ENCODE results near the gene ZIC1.

The ZIC1 gene

GRCh38 chr3:147404800-147405230 is 4.3 kb upstream of the ZIC1 start:
- Histone ChIP-seq H3K4me1 (ENCODE audit: insufficient read depth, insufficient read length) (no peaks in the 10 kb centered on the region), H3K27me3 (ENCODE audit: insufficient read depth, insufficient read length) (peaks cover 100% of the 10 kb centered on the region), H3K36me3 (ENCODE audit: insufficient read depth, insufficient read length, low read length) (no peaks in the 10 kb centered on the region), H3K9me3 (ENCODE audit: insufficient read depth, low read length) (no peaks in the 10 kb centered on the region), H3K4me3 (ENCODE audit: insufficient read length, low read depth) (no peak overlapping the region), H3K9ac (ENCODE audit: insufficient read length, low read depth) (no peak overlapping the region)
- no peak for DNase-seq (ENCODE audit: low read depth, low spot score)
- TF ChIP-seq YY1 (IDR thresholded peaks at IDR 0.05; ENCODE audit: insufficient read depth, insufficient read length), result no peak
- TF ChIP-seq ZNF274 (IDR thresholded peaks at IDR 0.05; ENCODE audit: low read depth, low read length), result no peak
- TF ChIP-seq SUZ12 (IDR thresholded peaks at IDR 0.05; ENCODE audit: extremely low read depth, insufficient read depth, insufficient read length), result no peak

DNA sequence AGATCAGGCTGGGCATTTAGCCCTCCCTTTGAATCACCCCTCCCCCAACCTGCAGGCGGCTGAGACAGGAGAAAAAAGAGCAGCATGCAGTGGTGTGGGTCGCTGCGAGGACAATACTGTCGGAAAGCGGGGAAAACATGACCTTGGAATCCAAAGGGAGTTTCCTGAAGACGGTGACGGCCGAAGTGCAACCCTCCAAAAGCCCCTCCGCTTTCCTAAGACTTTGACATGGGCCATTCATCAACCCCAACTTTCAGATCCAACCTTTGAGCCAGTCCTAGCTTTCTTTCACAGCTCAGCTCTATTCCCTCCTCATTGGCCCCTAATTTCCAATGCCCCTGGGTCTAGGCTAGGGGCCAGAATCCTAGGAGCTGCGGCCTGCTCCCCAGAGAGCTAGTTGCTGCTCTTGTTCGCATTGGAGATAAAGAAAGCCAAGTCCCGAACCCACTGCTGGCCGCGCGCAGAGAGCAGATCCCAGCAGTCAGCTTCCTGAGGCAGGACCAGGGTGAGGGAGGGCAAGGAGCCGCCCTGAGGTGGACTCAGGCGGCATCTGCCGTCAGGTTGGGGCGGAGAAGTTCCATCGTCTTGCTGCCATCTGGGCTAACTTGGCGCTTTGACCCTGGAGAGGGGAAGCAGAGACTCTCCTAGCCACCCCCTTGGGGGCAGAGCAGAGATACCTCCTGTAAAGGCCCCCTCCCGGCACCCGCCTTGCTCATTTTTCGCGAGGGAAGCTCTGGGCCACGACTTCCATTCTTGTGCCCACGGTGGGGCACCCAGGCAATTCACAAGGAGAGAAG is 3.7 kb upstream of the ZIC1 start:
- Histone ChIP-seq H3K9ac (ENCODE audit: insufficient read length, low read depth) (no peak overlapping the region), H3K36me3 (ENCODE audit: insufficient read depth, insufficient read length, low read length) (no peaks in the 10 kb centered on the region), H3K4me3 (ENCODE audit: insufficient read length, low read depth) (no peak overlapping the region), H3K9me3 (ENCODE audit: insufficient read depth, low read length) (no peaks in the 10 kb centered on the region), H3K27me3 (ENCODE audit: insufficient read depth, insufficient read length) (peaks cover 100% of the 10 kb centered on the region), H3K4me1 (ENCODE audit: insufficient read depth, insufficient read length) (peaks cover 5% of the 10 kb centered on the region)
- DNase-seq (ENCODE audit: low read depth, low spot score), result no peak
- no peak for TF ChIP-seq SUZ12 (IDR thresholded peaks at IDR 0.05; ENCODE audit: extremely low read depth, insufficient read depth, insufficient read length)
- no peak for TF ChIP-seq YY1 (IDR thresholded peaks at IDR 0.05; ENCODE audit: insufficient read depth, insufficient read length)
- TF ChIP-seq ZNF274 (IDR thresholded peaks at IDR 0.05; ENCODE audit: low read depth, low read length), result no peak

DNA sequence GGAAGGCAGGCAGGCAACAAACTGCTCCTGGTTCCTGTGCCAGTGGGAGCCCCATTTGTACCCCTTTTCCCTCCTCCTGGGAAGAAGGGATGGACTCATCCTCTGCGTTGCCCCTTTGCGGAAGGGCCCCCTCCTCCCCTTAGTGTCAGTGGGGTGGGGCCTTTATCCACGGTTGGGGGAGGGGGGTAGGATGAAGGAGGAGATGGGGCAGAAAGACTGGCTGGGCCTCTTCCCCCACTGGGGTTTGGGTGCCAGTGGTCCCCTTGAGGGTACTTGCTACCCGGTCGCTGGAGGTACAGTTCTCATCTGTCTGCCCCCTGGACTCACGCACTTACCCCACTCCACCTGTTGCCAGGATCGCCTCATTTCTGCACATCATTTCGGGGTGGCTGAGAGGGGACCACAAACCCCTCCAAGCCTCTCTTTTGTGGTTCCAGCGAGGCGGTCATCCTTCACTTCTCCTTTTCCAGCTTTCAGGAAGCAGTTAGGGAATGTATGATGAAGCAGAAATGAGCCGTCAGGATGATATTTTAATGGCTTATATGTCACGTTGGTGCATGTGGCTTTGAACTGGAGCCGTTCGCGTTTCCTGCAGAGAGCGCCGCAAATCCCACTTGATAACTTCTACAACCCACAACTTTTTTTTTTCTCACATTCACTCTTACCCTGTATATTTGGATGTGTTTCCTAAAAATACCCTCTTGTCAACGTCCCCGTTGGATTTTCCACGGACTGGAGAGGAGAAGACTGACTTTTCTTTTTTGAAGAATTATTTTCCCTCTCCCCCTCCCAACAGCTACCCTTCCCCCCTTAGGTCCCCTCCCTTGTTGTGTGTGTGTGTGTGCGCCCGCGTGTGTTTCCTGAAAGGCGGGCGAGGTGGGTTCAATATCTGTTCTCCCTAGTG is 2.9 kb upstream of the ZIC1 start, which contains the start of gene ZIC4:
TSS of gene ZIC4 (minus strand) at position 516 of the 904 bp plus-strand sequence. CDS start 3,746 bp downstream, outside the sequence.
- Histone ChIP-seq H3K36me3 (ENCODE audit: insufficient read depth, insufficient read length, low read length) (no peaks in the 10 kb centered on the region), H3K4me3 (ENCODE audit: insufficient read length, low read depth) (no peak within 1 kb of the TSS), H3K4me1 (ENCODE audit: insufficient read depth, insufficient read length) (peaks cover 7% of the 10 kb centered on the region), H3K27me3 (ENCODE audit: insufficient read depth, insufficient read length) (peaks cover 100% of the 10 kb centered on the region), H3K9ac (ENCODE audit: insufficient read length, low read depth) (no peak within 1 kb of the TSS), H3K9me3 (ENCODE audit: insufficient read depth, low read length) (no peaks in the 10 kb centered on the region)
- peak; percentile 91 for TF ChIP-seq SUZ12 (IDR thresholded peaks at IDR 0.05; ENCODE audit: extremely low read depth, insufficient read depth, insufficient read length)
- TF ChIP-seq YY1 (IDR thresholded peaks at IDR 0.05; ENCODE audit: insufficient read depth, insufficient read length), result no peak
- TF ChIP-seq ZNF274 (IDR thresholded peaks at IDR 0.05; ENCODE audit: low read depth, low read length), result no peak
- no peak for DNase-seq (ENCODE audit: low read depth, low spot score)

DNA sequence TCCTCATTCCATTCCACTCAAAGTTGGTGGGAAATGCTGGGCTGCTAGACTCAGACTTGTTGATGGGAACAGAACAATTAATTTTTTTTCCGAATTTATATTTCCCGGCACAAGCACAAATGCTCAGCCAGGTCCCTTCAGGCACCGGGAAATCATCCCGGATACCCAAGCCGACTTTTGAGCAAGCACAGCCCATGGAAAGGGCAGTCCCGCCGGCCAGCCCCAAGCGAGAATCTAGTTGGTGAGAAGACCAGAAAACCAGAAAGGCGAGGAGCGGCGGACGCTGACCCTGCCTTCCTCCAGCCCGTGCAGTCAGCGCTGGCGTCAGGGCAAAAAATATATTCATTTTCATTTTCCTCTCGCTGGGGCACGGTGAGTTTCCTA is 2.1 kb upstream of the ZIC1 start:
- Histone ChIP-seq H3K9me3 (ENCODE audit: insufficient read depth, low read length) (no peaks in the 10 kb centered on the region), H3K4me1 (ENCODE audit: insufficient read depth, insufficient read length) (peaks cover 7% of the 10 kb centered on the region), H3K27me3 (ENCODE audit: insufficient read depth, insufficient read length) (peaks cover 100% of the 10 kb centered on the region), H3K36me3 (ENCODE audit: insufficient read depth, insufficient read length, low read length) (no peaks in the 10 kb centered on the region), H3K9ac (ENCODE audit: insufficient read length, low read depth) (no peak overlapping the region), H3K4me3 (ENCODE audit: insufficient read length, low read depth) (no peak overlapping the region)
- TF ChIP-seq SUZ12 (IDR thresholded peaks at IDR 0.05; ENCODE audit: extremely low read depth, insufficient read depth, insufficient read length), result no peak
- TF ChIP-seq YY1 (IDR thresholded peaks at IDR 0.05; ENCODE audit: insufficient read depth, insufficient read length), result no peak
- no peak for TF ChIP-seq ZNF274 (IDR thresholded peaks at IDR 0.05; ENCODE audit: low read depth, low read length)
- DNase-seq (ENCODE audit: low read depth, low spot score), result no peak

DNA sequence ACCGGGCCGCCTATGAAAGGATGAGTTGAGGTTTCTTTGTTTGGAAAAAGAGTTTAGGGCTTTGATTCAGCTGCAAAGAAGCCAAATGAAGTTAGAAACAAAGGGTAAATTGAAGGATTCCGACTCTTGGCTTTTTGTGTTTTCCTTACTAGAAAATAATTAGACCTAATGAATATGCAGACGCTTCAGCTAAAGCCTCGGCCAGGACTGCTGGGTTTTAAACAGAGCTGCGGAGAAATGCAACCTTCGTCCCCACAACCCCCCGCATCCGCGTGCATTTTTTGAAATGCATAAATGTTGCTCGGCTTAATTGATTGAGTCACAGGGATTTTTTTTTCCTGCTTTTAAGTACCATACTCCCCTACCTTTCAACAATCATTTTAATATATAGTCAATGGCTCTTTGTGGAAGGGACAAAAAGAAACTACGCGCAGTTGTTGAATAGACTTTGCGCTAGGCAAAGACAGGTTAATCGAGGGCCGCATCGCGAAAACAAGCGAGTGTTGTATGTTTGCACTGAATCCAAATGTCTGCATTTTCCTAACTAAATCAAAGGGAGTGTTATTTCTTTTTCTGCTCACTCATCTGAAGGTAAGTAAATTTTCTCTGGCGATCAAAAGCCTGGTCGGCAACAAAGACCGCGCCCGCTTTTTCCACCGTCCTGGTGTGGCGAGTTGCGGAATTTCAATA is 1.5 kb upstream of the ZIC1 start:
- no peak for TF ChIP-seq ZNF274 (IDR thresholded peaks at IDR 0.05; ENCODE audit: low read depth, low read length)
- TF ChIP-seq YY1 (IDR thresholded peaks at IDR 0.05; ENCODE audit: insufficient read depth, insufficient read length), result no peak
- TF ChIP-seq SUZ12 (IDR thresholded peaks at IDR 0.05; ENCODE audit: extremely low read depth, insufficient read depth, insufficient read length), result no peak
- Histone ChIP-seq H3K9me3 (ENCODE audit: insufficient read depth, low read length) (no peaks in the 10 kb centered on the region), H3K27me3 (ENCODE audit: insufficient read depth, insufficient read length) (peaks cover 100% of the 10 kb centered on the region), H3K36me3 (ENCODE audit: insufficient read depth, insufficient read length, low read length) (no peaks in the 10 kb centered on the region), H3K9ac (ENCODE audit: insufficient read length, low read depth) (no peak overlapping the region), H3K4me3 (ENCODE audit: insufficient read length, low read depth) (no peak overlapping the region), H3K4me1 (ENCODE audit: insufficient read depth, insufficient read length) (peaks cover 10% of the 10 kb centered on the region)
- DNase-seq (ENCODE audit: low read depth, low spot score), result no peak

- peaks cover 100% of the 10 kb centered on the region for H3K27me3 ChIP-seq (ENCODE audit: insufficient read depth, insufficient read length)
- H3K36me3 ChIP-seq (ENCODE audit: insufficient read depth, insufficient read length, low read length), result no peaks in the 10 kb centered on the region
- H3K4me1 ChIP-seq (ENCODE audit: insufficient read depth, insufficient read length), result peaks cover 15% of the 10 kb centered on the region
- no peaks in the 10 kb centered on the region for H3K9me3 ChIP-seq (ENCODE audit: insufficient read depth, low read length)
- no peak for DNase-seq (ENCODE audit: low read depth, low spot score)
- H3K9ac ChIP-seq (ENCODE audit: insufficient read length, low read depth), result no peak overlapping the region
- TF ChIP-seq YY1 (IDR thresholded peaks at IDR 0.05; ENCODE audit: insufficient read depth, insufficient read length) (no peak), ZNF274 (IDR thresholded peaks at IDR 0.05; ENCODE audit: low read depth, low read length) (no peak)
- no peak overlapping the region for H3K4me3 ChIP-seq (ENCODE audit: insufficient read length, low read depth)
Measured at GRCh38 chr3:147408188-147409100, 721 bp upstream of the ZIC1 start.

Data from NT2/D1 (cell line).